NCI-H2227 treated with DMSO at 0.1 percent for 48 hours (cell line): ENCODE data around the gene TNPO2.

Experiments
- DNase-seq: peaks from one replicate; lab custom pipeline; 2025; lab: John Stamatoyannopoulos, UW

The TNPO2 gene

DNA sequence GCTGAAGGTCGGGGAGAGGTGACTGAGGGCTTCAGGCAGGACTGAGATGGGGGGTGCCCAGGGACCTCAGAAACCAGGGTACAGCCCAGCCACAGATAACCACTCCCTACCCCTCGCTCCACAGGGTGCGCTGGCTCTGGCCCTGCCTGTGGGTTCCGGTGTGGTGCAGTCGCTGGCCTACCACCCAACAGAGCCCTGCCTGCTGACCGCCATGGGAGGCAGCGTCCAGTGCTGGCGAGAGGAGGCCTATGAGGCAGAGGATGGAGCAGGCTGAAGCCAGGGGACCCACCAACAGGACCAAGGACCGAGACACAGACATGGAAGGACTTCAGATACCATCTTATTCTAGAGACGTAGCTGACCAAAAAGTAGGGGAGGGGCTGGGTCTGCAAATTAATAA, 48.3 kb downstream of the TNPO2 start:
- no peak for DNase-seq

DNA sequence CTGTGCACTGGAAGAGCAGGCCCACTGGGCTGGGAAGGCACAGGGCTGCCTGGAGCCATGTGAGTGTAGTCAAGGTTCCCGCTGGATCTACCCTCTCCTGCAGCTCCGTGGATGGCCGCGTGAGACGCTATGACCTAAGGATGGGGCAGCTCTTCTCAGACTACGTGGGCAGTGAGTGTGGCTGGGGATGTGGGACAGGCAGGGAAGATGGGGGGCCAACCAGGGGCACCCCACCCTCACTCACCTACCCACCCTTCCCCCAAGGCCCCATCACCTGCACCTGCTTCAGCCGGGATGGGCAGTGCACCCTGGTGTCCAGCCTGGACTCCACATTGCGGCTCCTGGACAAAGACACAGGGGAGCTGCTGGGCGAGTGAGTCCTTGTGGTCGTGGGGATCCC, 51.0 kb downstream of the TNPO2 start:
- DNase-seq: no peak

DNA sequence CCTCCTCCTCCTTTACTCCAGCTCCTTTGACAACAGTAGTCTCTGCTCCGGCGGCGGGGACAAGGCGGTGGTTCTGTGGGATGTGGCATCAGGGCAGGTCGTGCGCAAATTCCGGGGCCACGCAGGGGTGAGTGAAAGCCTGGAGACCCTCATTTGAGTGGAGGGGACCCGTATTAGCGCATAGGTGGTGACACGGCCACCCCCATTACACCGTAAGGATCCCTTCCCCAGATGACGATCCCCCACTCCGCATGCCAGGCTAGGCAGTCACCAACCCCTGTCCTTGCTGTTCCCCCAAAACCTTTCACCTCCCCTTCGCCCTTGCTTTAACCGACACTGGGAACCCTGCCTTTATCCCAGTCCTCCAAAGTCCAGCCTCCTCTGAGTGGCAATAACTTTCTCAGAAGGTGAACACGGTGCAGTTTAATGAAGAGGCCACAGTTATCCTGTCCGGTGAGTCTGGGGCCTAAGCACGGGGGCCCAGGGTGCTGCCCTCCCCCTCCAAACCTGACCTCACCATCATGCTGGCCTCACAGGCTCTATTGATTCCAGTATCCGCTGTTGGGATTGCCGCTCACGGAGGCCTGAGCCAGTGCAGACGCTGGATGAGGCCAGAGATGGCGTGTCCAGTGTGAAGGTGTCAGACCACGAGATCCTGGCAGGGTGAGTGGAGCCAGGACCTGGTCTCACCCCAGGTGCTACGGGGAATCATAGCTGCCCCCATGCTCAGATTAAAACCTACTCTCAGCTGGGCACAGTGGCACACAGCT, 53.4 kb downstream of the TNPO2 start:
- no peak for DNase-seq

DNA sequence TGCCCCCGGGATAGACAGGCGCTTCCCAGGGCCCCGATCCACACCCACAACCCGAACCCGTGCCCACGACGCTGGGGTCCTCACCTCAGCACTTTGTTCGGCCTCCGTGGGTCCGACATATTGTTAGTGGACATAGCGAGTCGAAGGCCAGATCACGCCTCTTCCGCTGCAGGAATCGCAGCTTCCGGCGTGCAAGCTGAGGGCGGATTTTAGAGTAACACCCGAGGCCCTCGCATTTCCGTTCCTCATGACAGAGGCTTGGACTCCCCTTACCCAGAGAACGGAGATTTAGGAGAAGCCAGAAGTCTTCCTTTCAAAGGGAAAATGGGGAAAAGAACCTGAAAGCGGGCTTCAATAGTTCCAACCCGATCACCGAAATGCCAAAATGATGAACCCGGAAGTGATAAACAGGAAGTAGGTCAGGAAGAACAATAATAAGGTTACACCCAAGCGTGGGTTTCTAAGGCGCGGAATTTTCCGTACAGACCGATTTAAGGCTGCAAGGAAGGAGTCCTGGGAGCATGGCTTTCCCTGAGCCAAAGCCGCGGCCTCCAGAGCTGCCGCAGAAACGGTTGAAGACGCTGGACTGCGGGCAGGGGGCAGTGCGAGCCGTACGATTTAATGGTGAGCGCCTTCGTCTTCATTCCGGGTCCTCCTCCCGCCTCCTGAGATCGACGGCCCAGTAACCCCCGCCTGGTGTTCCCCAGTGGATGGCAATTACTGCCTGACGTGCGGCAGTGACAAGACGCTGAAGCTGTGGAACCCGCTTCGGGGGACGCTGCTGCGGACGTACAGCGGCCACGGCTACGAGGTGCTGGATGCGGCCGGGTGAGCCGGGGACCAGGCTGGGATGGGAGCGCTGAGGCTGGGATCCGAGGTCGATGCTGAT, 54.2 kb downstream of the TNPO2 start:
- DNase-seq: peak; percentile 86

DNA sequence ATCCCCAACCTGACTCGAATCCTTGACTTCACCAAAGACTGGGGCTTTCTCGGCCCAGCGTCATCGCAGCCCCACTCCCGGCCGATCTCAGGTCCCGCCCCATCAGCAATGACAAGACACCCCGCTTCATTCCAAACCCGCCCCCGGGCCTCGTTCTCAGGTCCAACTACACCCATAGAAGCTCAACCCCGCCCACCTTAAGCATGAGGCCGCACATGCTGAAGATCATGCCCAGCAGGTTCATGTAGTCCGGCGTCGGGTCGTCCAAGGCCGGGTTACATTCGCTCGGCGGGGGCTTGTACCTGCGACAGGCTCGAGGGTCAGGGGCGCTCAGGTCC, 54.8 kb downstream of the TNPO2 start:
- DNase-seq: no peak

DNA sequence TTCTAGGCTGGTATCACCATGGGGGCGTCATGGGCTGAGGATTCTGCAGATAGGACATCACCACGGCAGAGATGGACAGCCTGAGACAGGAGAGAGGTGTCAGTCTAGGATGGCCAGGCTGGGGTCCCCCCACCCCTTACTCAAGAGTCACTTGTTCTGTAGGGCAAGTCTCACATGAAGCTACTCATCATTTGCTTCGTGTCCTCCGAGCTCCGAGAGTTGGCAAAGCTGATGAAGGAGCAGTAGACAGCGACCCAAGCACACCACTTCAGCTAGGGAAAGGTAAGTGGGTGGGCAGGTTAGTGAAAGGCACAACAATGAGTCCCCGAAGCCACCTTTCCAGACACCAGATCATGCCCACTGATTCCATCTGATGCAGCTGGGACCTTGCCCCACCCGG, 55.4 kb downstream of the TNPO2 start:
- no peak for DNase-seq

DNA sequence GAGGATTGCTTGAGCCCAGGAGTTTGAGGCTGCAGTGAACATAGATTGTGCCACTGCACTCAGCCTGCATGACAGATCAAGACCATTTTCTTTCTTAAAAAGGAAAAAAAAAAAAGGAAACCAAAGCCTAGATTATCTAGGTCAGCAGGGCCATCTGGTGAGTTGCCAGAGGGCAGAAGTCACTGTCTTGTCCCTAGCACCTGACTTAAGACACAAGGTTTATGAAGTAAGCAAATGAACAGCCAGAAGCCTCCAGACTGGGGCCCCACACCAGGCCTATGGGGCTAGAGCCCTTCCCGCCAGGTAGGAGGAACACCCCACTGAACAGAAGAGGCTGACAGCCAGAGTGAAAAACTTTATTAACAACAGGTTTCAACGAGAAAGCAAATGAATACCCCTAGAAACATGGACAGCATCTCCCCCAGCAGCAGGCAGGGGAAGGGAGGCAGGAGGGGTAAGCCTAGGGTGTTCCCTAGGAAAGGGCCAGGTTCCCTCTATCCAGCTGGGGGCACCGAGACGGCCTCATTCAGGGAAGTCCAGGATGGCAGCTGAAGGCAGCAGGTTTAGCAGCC, 55.9 kb downstream of the TNPO2 start:
- DNase-seq: no peak

DNA sequence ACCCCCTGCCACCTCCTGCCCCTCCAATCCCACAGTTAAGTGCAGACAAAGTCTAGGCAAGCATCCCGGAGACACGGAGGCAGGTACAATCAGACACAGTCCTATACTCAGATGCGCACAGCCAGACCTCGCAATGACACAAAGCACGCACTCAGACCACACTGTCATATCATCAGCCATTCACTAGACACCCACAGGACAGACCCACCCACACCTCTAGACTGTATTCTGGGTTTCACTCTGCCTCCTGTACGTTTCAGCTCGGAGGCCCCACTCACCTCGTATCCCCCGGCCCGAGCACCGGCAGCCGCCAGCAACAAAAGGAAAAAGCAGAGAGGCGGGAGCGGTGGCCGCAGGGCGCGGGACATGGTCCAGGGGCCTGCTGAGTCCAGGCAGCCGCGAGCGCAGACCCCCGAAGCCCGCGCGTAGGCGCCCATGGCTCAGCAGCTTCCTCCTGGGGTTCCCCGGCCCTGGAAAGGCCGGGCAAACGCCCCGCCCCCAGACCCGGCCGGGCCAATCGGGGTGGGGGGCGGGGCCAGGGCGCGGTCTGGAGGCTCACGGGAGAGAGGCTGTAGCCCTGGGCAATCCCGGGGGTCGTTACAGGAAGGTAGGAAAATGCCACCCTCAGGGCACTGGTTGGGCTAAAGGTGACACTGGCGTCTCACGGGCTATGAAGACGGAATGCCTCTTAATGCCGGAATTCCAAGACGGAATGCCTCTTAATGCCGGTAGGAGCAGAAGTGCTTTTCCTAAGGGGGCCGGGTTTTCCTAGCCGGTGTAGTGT, 57.3 kb downstream of the TNPO2 start, which contains the start of the genes MAN2B1 and WDR83:
TSS of gene MAN2B1 (minus strand) at position 478 of the 784 bp plus-strand sequence. CDS start at position 437, 41 bp downstream.
TSS of gene WDR83 (plus strand) at position 543 of the 784 bp plus-strand sequence. CDS start 2,984 bp downstream, outside the sequence.
- DNase-seq: peak; percentile 30

DNA sequence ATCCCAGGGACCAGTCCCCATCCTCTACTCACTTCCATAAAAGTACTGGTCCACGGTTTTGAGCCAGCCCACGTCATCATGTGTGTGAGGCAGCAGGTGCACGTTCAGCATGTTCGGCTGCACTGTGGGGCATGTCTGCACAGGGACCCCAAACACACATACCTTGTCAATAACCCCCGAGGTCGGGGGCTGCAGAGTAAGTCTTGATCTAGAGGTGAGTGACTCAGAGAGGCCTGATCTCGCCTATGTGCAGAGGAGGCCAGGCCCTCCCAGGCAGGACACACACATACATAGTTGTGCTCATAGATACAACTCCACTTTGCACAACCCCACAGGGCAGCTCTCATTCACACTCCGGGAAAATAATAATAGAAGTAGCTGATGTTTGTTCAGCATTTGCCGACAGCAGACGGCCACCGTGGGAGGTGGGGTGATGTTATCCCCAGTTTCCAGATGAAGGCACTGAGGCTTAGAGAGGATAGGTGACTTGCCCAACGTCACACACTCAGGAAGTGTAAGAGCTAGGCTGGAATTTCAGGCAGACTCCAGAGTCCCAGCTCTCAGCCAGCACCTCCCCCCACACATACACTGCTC, 58.0 kb downstream of the TNPO2 start:
- no peak for DNase-seq

DNA sequence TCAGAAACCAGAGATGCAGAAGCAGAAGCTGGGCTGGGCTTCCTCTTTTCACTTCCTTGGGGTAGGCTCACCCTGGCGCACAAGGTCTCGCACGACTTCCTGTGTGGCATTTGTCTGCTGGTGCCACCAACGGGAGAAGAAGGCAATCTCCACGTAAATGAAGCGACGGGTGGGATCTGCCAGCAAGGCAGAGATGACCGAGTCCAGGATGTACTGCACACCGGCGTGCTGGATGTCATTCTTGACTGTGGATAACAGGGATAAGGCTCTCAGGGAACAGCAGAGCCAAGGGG, 58.5 kb downstream of the TNPO2 start:
- no peak for DNase-seq

DNA sequence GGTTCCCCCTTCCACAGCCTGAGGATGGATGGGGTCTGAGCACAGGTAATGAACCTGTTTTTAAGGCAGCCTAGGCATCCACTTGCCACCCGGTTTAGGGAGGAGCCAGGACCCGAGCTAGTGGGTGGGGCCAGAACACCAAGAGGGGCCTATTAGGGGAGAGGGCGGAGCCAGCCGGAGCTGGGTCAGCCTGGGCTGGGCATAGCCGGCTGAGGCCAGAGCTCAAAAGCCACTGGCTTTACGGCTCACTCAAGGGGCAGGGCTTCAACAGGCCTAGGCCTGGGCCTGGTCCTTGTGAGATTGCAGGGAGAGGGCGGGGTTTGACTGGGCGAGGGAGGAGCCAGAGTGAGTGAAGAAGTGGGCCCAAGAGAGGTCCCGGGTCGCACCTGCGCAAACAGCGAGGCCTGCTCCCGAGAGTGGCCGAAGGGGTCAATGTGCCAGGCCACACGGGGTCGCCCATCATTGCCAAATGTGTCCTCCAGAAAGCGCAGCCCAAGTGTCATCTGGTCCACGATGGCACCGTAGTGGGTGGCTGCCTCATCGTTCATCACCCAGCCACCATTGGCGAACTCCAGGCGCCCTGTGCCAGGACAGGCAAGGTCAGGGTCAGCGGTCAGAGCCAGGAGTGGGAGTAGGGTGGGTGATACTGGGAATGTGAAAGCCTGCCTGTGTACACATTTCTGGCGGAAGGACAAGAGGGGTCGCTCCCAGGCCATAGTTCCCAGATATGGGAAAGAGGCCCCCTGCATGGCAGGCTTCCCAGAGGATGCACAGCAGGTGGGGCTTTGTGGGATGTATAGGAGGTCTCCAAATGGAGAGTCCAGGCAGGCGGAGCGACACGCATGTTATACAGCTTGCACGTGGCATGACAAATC, 59.1 kb downstream of the TNPO2 start:
- DNase-seq: no peak

DNA sequence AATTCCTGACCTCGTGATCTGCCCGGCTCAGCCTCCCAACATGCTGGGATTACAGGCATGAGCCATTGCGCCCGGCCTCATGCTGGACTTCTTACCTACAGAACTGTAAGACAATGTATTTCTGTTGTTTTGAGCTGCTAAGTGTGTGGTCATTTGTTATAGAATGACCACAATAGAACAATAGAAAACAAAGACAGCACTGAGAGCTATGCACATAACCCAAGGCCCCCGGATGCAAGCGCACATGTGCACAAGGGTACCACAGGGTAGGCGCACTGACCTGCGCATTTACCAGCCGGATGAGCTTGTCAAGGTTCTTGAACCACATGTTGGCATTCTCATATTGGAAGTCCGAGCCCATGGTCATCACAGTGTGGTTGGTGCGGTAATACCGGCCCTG, 62.8 kb downstream of the TNPO2 start:
- DNase-seq: no peak

DNA sequence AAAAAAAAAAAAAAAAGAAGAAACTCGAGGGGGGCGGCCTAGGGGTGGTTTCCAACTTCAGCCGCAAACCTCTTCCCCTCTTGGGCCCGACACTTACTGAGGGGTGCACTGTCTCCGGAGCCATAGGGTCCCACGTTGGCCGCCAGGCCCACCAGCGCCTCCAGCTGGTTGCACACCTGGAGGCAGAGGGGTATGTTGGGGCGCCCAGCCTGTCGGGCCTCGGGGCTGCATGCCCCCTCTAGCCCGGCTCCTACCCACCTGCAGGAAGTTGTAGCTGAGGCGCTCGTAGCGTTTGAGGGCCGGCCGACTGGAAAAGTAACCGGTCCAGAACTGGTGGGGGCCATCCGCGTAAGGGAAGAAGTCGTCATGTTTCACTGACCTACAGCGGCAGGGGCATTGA, 65.8 kb downstream of the TNPO2 start:
- DNase-seq: no peak

DNA sequence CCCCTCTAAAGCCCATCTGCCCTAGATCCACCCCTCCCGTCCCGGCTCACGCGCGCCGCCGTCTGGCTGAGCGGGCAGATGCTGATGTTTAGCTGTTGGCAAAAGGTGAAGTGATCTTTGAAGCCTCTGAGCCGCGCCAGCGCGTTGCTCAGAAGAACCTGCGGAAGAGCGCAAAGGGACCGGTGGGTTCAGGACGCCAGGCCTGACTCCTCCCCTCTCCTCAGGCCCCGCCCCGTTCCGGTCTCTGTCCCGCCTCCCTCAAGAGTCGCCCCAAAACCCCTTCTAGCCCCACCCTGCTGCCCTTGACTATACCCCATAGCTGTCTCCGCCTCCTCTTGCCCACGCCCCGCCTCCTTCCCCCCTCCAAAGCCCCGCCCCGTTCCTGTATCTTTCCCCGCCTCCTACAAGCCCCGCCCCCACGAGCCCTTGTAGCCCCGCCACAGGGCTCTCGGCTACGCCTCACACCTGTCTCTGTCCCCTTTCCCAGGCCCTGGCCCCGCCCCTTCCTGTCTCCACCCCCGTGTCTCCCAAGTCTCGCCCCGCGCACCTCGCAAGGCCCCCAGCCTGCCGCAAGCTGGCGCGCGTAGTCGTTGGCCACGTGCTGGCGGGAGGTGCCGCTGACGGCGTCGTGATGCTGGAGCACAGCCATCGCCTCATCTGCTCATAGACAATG, 66.7 kb downstream of the TNPO2 start:
- DNase-seq: no peak

DNA sequence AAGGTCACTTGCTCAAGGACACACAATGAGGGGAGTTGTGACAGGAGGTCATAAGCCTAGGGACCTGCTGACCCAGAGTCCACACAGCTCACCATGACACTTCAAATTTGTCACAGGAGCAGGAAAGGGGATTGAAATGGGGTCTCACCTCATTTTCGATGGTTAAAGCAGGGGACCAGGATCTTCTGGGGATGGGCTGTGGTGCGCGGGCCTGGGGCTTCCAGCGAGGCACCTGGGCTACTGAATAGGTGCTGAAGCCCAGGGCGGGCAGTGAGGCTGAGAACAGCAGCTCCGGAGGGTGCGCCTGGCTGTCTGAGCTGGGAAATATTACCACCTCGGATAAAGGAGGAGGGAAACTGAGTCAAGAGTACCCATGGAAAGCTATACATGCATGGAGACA, 68.2 kb downstream of the TNPO2 start:
- no peak for DNase-seq

DNA sequence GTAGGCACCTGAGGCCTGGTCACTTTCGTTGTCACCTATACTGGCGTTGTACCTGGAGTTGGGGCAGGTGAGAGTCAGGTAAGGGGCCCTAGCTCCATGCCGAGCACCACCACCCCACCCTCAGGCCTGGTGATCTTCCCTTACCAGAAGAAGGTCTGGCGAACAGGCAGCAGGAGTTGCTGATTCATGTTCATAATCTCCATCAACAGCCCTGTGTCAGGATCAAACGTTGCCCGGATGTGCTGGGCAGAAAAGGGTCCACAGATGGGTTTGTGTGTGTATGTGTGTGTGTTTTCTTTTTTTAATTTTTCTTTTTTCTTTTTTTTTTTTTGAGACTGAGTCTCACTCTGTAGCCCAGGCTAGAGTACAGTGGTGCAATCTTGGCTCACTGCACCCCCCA, 71.5 kb downstream of the TNPO2 start:
- no peak for DNase-seq

DNA sequence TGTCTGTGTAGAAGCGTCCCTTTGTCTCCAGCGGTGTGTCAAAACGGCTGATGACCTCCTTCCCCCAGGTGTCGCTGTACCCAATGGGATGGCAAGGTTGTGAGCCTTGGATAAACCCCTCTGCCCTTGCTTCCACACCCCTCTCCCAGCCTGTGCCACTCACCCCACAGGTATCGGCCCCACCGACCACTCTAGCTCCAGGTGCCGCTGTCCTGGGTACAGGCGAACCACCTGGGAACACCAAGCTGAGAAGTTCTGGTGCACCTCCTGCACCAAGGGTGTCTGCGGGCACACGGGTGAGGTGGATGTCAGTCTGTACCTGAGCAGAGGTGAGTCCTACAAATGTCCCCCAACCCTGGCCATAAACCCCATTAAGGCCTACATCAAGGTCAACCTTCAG, 73.8 kb downstream of the TNPO2 start:
- no peak for DNase-seq
